Stimulated activated CD4-positive, alpha-beta T cell treated with anti-CD3 and anti-CD28 coated beads, TNF-alpha, amount 100 ng/mL, for 48 hours (primary cell): ENCODE results near the gene DPYSL3.
"Not testable (repeated sequence)": the region's sequence is repeated elsewhere in the genome, so short reads cannot be mapped to it uniquely, and the experiment has no call there.

ENCODE experiments used
- DNase-seq, 3 donors: peaks; one replicate each; pipeline ENCODE4 v3.0.0-alpha.2; 2020; ENCODE audit warnings: low read depth in 3 of 3

The DPYSL3 gene

DNA sequence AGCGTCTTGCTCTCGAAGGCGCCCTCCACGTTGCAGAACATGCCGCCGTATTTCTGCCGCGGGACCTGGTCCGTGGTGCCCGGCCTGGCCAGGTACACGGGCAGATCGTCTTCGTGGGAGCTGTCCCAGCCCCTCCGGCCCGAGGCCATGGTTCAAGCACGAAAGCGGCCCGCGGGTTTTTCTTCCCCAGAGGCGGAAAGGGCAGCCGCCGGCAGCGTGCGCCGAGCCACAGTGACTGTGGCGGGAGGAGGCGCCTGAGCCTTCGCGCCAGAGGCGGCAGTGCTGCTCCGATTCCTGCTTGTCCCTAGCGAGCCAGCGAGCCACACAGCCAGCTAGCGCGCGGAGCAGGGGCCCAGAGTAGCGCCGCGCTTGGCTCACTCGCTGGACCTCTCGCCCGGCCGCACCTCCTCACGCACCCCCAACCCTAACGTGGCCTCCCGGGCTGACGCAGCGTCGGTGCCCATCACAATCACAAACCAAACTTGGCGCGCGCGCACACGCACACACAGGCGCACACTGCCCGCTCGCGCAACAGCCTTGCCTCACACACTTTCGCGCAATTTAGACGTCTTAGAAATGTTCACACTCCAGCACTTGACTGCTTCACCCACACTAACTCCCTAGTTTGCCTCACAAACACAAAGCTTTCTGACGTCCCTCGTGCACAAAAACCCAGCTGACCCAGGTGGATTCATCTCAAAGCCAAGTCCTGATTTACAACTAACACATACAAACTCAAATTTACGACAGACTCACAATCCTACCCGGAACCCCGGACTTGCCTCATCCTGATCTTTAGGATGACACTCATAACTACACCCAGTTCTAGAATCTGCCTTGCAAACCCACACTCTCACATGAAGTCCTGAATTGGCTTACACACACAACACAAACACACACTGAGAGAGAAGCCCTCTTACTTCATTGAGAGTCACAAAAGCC is at the start of gene DPYSL3:
Gene DPYSL3 (minus strand): TSS at position 359 of the 942 bp plus-strand sequence. CDS start 210 bp downstream, at position 149.
- no peak for DNase-seq

DNA sequence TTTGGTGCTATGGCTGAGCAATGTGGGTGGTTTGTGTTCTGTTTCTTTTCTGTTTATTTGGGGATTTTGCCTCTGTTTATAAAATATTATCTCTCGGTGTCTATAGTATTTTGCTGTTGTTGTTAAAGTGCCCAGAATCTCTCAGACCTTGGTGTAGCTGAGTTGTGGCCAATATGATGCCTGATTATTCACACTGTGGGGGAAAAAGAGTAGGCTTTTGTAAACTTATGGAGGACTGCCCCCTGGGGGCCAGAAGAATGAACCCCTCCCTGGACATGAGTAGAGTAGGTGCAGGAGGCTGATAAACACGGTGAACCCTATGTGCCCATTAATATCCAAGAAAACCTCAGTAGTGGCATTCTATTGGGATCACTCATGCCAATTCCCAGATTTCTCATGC is 49.0 kb upstream of the DPYSL3 start:
- no peak for DNase-seq

DNA sequence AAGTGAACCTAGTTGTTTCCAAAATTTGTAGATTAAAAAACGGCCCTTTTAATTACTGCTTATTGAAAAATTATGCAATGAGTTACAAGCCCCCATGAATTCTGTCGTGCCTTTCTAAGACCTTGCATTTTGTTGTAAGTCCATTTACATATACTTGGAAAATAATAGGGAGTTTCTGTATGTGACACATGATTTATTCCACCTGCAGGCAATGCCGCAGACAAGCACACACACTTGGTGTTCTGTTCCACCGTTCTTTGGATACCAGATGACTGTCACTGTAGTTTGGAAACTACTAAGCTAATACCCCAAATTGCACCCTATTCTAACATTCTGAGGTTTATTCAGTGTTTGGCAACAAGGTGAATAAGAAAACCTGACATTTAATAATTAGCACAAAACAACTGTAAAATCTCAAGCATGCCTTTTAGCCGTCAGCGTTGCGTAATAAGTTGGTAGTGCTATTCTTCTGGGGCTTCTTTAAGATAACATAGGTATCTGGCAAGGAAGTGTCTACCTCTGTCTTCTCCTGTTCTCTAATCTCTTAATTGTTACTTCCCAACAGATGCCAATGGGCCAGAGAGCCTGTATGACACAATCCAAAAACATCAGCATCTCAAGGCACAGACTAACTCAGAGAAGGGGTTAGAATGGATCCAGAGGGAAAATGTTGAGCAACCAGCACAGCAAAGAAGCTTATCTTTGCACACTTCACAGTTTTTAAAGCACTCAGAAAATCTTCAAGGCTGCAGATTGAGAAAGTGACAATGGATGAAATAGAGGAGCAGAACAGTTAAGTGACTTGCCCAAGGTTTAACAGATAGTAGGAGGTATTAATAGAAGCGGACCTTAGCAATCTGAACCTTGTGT is 48.2 kb upstream of the DPYSL3 start:
- no peak for DNase-seq

DNA sequence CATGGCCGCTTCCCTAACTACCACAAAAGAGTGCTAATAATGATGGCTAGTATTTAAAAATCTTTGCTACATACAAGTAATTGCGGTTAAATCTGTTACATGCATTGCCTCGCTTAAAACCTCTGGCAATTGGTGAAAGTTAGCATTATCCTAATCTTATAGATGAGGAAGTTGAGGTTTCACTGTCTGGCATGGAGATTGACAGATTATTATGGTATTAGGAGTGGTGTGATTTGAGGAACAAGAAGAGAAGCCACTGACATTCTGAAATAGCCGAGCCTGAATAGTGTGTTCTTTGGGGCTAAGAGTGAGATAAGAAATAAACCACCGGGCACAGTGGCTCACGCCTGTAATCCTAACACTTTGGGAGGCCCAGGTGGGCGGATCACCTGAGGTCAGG is 45.3 kb upstream of the DPYSL3 start:
- no peak for DNase-seq

DNA sequence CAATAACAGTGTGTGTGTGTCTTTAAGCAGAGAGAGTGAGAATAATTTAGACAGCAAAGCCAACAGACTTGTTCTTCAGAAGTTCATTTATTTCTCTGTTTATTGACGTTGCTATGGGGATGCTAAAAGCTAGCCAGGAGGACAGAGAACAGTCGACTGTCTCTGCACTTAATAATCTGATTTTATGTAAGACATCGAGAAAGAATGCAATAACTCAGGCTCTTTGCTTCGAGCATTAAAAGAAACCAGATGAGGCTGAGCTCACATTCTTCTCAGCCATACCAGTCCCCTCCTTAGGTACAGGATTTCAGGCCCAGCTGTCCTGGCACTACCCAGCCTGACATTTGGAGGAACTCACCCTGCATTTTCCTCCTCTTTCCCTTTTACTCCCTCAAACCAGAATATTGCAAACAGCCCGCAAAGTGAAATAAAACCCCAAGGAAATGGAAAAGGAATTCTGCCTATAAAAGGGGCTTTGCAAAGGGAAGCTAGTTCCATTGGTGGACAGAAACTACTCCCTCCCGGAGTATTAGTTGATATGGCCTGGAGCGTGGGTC is 44.5 kb upstream of the DPYSL3 start:
- no peak for DNase-seq

DNA sequence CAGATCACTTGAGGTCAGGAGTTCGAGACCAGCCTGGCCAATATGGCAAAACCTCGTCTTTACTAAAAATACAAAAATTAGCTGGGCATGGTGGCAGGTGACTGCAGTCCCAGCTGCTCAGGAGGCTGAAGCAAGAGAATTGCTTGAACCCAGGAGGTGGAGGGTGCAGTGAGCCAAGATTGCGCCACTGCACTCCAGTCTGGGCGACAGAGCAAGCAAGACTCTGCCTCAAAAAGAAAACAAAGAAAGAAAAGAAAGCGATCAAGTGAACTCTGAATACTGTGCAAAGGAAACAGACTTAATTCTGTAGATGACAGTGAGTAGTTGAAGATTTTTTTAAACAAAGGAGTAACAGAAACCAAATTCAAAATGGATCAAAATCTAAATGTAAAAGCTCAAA is 43.9 kb upstream of the DPYSL3 start:
- not testable (repeated sequence) for DNase-seq

DNA sequence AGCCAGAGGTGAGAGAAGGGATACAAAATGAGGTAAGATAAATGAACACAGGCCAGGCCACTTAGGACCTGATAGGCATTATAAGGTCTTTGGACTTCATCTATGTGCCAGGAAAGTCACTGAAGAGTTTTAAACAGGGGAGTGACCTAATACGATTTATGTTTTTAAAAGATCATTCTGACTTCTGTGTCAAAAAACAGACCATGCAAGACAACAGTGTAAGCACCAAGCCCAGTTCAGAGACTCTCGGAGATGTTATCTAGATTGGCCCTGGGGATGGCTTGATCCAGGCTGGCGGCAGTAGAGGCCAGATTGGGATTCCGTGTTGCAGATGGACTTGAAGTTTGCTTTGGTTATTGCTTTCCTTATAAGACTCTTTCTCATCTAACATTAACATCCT is 43.0 kb upstream of the DPYSL3 start:
- DNase-seq = no peak

DNA sequence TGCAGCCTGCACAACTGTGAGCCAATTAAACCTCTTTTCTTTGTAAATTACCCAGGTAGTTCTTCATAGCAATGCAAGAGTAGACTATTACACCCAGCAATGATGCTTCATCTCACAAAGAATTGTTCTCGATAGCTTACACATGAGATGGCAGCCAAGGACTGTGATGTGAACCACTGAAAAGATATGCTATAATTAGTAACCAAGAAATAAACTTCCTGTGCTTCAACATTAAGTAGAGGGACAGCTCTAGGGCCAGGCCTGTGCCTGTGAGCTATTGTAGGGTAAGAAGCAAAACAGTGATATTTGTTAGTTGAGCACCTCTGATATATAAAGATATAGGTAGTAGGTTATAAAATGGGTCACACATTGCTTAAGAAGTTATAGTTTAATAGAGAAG is 41.8 kb upstream of the DPYSL3 start:
- DNase-seq = no peak

DNA sequence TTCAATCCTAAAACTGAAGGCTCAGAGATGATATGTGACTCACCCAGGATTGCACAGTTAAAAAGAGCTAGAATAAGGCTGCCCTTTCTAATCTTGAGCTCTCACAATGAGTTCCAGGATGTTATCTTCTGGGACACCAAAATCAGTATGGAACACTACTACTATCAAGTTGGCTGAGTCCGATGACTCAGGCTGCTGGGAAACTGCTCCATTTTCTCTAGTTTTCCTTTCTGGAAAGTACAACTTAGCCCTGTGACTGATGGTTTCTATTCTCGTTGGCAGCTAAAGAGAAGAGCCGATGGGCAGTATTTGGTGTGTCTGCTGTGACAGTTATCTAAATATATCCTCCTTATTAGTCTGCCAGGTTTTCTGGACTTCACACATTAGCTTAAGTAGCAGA is 37.9 kb upstream of the DPYSL3 start:
- no peak for DNase-seq

DNA sequence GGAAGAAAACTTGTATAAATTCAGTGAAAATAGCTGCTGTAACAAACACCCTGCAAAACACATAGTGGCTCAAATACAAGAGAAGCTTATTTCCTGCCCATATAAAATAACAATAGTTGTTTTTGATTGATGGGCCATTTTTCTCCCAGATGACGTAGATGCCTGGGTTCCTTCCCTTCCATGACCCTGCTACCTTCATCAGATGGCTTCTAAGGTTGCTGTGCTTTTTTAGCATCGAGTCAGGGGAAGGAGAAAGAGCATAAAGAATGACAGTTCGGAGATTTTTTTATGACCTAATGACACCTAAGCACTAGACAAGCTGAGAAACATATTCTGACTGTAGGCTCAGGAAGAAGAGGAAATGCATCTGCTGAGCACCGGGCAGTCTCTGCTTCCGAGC is 34.7 kb upstream of the DPYSL3 start:
- DNase-seq = no peak

DNA sequence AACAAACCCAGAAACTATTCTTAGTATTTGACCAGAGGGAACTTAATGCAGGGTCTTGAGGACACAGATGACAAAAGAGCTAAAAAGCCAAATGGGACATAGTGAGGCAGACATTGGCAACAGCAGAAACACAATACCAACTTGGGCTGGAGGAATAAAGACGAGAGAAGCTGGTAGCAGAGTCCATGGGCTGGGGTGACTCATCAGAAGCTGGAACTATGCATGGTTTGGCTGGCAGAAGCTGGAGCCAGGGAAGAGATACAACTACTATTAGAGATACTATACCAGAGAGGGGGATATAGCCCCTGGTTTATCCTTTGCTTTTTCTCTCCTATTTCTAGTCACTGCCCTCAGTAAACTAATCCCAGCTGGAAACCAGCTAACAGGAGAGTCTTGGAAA is 29.2 kb upstream of the DPYSL3 start:
- DNase-seq = no peak

DNA sequence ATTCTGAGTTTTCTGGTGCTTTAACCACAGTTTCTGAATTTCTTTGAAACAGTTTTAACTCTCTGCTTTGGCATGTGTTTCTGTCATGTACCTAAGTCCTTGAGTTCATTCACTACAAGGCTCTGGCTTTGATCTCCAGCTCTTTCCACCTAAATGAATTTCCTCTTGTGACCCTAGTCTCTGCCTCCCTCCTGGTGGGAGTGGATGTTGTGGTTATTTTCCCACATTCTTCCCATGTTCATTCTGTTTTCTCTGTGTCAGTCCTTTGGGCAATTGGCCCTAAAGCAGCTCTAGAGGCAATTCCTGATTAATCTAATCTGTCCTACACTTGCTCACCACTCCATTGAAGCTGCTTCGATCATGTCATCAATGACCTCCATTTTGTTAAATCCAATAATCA is 28.4 kb upstream of the DPYSL3 start:
- no peak for DNase-seq

DNA sequence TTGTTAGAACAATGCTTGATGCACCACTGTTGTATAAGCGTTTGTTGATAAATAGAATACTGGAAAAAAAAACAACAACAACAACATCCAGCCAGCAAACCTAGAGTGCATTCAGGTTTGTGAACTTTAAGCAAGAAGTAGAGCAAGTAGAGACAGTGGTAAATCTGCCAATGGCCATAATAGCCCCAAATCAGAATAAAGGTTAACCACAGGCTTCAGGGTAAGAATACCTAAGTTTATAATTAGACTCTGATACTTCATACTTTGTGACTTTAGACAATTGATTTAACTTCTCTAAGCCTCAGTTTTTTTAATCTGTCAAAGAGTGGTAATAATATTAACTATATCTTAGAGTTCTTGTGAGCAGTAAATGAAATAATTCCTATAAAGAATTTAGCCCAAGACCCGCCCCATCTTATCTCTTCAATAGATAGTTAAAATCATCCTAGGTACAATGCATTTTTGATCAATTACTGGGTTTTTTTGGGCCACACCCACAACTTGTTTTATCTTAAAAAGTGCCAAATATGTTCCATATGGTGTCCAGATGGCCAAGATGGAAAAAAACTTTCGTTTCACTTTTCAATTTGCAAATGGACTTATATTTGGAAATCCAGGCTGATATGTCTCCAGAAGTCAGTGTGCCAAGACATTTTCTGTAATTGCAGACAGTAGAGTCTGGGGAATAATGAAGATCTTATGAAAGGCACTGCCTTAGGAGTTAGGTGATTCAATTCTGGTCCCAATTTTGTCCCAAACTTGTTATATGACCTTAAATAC is 24.5 kb upstream of the DPYSL3 start:
- no peak for DNase-seq

DNA sequence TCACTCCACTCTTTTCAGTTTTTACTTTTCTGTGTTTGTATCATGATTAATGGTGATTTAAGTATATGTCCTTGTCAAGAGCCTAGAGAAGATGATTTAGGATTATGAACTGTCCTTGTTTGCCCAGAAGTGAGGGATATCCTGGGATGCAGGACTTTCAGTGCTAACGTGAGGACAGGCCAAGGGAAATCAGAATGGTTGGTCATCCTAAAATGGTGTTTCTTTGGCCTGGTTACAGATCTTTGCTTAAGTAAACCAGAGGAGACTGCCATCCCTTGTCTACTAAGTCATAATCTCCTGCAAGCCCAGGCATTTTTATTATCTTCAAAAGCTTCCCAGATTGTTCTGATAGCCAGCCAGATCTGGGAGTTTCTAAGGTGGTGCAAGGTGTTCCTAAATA is 22.3 kb upstream of the DPYSL3 start:
- DNase-seq = no peak

DNA sequence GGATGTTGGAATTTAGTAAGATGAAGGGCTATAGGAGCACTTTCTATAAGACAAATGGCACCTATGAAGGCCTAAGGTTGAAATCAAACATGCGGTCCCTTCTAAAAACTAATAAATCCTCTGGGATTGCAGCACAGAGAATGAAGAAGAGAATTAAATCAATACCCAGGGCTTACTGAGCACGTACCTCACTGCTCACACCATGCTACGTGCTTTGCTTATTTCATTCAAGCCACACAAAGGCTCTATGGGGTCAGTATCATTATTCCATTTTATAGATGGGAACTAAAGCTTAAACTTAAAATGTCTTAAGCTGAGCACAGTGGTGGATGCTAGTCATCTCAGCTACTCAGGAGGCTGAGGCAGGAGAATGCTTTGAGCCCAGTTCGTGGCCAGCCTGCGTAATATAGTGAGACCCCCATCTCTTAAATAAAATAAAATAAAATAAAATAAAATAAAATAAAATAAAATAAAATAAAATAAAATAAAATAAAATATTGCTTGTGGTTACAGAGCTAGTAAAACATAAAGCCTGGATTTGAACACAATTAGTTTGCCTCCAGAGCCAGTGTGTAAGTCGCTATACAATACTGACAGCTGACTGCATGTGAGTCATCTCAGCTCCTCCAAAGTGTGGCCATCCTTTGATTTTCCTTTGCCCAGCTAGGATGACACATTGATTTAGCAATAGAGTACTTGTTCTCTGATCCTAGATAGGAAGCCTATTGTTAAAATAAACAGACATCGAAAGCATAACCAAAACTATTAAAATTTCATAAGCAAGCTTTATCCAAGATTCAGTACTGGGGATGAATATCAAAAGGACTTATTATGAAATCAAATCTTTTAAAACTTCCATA is 20.9 kb upstream of the DPYSL3 start:
- DNase-seq = no peak

DNA sequence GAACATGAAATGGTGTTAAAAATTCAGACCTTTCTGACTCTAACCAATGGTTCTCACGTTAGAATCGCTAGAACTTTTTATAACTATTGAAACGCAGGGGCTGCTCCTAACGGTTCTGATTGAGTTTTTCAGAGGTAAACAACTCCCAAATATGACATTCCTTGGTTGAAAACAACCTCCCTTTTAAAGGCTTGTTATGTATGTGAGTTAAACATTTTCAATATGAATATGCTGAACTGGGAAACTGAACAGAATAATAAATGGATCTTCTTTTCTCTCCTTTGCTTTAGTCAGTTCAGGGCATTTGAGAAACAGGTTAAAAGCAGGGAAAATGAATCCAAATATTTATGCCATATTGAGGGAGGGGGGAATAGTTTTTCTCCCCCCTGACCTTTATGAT is 13.2 kb upstream of the DPYSL3 start:
- no peak for DNase-seq

DNA sequence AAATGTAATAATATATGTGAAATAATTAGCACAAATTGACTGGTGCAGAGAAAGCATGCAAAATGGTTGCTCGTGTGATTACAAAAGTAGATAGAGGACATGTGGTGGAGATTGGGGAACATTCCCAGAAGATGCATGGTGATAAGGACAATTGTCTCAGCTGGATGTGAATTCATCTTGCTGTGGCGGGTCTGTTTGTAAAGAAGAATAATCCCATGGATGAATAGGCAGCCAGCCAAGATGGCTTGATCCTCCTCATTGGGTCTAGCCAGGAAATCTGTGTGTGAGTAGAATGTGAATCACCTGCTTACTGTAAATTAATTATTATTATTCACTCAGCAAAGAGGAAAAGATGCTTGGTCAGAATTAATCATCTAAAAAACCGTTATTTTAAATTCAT is 12.6 kb upstream of the DPYSL3 start:
- no peak for DNase-seq

DNA sequence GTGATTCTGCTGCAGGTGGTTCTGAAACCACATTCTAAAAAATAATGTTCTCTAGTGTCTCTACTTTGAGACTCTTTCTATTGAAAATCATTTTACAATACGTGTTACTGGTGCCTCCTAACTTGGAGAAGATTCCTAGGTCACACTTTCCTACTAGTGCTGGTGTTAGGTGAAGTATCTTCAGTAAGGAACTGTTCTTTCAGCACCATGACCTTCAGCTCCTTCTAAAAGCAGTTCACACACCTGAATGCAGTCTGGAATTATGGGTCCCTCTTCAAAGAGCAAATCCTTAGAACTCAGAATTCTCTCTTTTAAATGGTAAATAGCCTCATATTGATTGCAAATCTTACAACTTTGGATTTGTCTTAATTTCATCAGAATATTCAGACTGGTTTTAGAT is 10.6 kb upstream of the DPYSL3 start:
- DNase-seq = no peak

DNA sequence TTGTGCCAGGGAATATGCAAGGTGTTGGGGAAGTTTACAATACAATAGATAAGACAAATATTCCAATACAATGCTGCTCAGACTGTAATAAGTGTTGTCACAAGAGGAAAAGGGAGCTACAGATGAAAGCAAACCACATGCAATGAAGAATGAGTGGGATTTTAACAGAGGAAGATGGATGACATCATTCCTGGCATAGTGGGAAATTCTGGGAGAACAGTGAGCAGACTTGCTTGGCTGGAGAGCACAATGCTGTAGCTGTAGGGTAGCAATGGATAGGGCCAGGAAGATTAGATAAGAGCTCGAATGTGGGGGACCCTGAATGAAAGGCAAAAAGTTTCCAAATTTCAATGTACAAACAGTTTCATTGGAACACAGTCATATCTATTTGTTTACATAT is 9.5 kb upstream of the DPYSL3 start:
- no peak for DNase-seq

DNA sequence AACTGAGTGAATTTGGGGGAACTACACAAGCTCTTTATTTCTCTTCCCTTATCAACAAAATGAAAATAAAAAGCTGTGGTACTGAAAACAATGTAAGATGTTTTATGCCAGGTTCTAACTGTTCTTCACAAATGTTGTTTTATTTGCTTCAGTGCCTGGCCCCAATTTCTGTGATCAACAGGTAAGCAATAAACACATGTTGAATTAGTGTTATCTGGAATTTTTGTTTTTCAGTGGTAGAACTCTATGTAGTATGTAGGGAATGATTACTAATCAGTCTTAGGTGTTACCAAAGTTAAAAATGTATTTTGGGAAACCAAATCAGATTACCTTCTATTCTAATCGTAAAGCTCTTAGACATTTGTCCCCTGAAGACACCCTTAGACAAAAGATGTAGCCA is 7.5 kb upstream of the DPYSL3 start:
- no peak for DNase-seq

DNA sequence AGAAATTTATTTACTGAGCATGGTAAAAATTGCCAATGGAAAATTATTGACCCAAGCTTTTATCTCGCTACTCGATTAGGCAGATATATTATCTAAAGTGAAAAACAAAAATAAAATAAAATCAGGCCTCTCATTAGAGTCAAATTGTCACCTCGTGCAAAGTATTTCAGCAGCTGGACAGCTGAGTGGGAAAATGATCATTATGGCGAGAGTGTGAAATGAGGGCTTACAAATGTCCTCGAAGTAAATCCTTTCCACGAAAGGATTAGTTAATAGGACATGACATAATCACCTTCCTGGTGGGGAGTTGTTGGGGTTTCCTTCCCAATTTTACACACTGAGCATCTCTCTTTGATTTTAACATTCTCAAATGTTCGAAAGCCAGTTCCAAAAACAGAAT is 5.4 kb upstream of the DPYSL3 start:
- DNase-seq = no peak
